Measurements from ENCODE around the gene ATXN3L.

GRCh38 chrX:13281289-13281688 is 38.6 kb downstream of the ATXN3L start:
- TF ChIP-seq POLR2AphosphoS5 (IDR thresholded peaks at IDR 0.05; ENCODE audit: low read depth, low read length) (no peak), TAF1 (IDR thresholded peaks at IDR 0.05; ENCODE audit: borderline replicate concordance, low read depth, low read length) (no peak), POLR2A (IDR thresholded peaks at IDR 0.05; ENCODE audit: low read depth, low read length) (no peak)
